22Rv1 (cell line): ENCODE data around the gene PPIL6.
"Not testable (repeated sequence)": the region's sequence is repeated elsewhere in the genome, so short reads cannot be mapped to it uniquely, and the experiment has no call there.

Source experiments
- CTCF ChIP-seq: fragments of 450-650 bp; IDR thresholded peaks from 2 replicates; pipeline ENCODE4 v1.5.1; 2017; ENCODE audit warnings: mild to moderate bottlenecking
- ZFX ChIP-seq: fragments of 450-650 bp; IDR thresholded peaks from 2 replicates; pipeline ENCODE4 v1.6.1; 2017; ENCODE audit warnings: antibody characterized with exemption, borderline replicate concordance

- not testable (repeated sequence) for TF ChIP-seq CTCF, ZFX
These were observed 75.9 kb downstream of the PPIL6 start for GRCh38 chr6:109364382-109365078.
